NCI-H526 treated with DMSO at 0.1 percent for 48 hours (cell line): ENCODE measurements around the gene PDE4A.
"Not testable (repeated sequence)": the region's sequence is repeated elsewhere in the genome, so short reads cannot be mapped to it uniquely, and the experiment has no call there.

ENCODE experiments used
- DNase-seq: peaks from one replicate; lab custom pipeline; 2025; lab: John Stamatoyannopoulos, UW

PDE4A gene

GRCh38 chr19:10424011-10424637 lies 3.8 kb downstream of the PDE4A start:
- DNase-seq = no peak

- no peak for DNase-seq
Observed at GRCh38 chr19:10427169-10427568, 6.8 kb downstream of the PDE4A start.

- no peak for DNase-seq
Observed at GRCh38 chr19:10428996-10429381, 8.7 kb downstream of the PDE4A start.

- no peak for DNase-seq
Observed at GRCh38 chr19:10430505-10431253, 10.3 kb downstream of the PDE4A start.

GRCh38 chr19:10431254-10431942 lies 11.1 kb downstream of the PDE4A start:
- no peak for DNase-seq

- no peak for DNase-seq
Observed at GRCh38 chr19:10431943-10432735, 11.8 kb downstream of the PDE4A start.

GRCh38 chr19:10432736-10433130 lies 12.4 kb downstream of the PDE4A start:
- DNase-seq = no peak

- no peak for DNase-seq
Observed at GRCh38 chr19:10433131-10433536, 12.8 kb downstream of the PDE4A start.

- no peak for DNase-seq
Observed at GRCh38 chr19:10439588-10439987, 19.2 kb downstream of the PDE4A start.

- no peak for DNase-seq
Observed at GRCh38 chr19:10442698-10443097, 22.4 kb downstream of the PDE4A start.

- no peak for DNase-seq
Observed at GRCh38 chr19:10449037-10449436, 28.7 kb downstream of the PDE4A start.

- DNase-seq = no peak
Observed at GRCh38 chr19:10450191-10450852, 30.0 kb downstream of the PDE4A start.

- peak; percentile 22 for DNase-seq
Observed at GRCh38 chr19:10450853-10451609, 30.7 kb downstream of the PDE4A start.

- DNase-seq = no peak
Observed at GRCh38 chr19:10452726-10453618, 32.6 kb downstream of the PDE4A start.

GRCh38 chr19:10453852-10454251 lies 33.5 kb downstream of the PDE4A start:
- DNase-seq = no peak

GRCh38 chr19:10454267-10454666 lies 33.9 kb downstream of the PDE4A start:
- no peak for DNase-seq

GRCh38 chr19:10458733-10459132 lies 38.4 kb downstream of the PDE4A start:
- DNase-seq = not testable (repeated sequence)

GRCh38 chr19:10460714-10461046 lies 40.3 kb downstream of the PDE4A start:
- DNase-seq = no peak

GRCh38 chr19:10461047-10461949 lies 41.0 kb downstream of the PDE4A start:
- peak; percentile 67 for DNase-seq
